ENCODE results near the gene SFMBT1.
"Not testable (repeated sequence)": the region's sequence is repeated elsewhere in the genome, so short reads cannot be mapped to it uniquely, and the experiment has no call there.

Gene SFMBT1

DNA sequence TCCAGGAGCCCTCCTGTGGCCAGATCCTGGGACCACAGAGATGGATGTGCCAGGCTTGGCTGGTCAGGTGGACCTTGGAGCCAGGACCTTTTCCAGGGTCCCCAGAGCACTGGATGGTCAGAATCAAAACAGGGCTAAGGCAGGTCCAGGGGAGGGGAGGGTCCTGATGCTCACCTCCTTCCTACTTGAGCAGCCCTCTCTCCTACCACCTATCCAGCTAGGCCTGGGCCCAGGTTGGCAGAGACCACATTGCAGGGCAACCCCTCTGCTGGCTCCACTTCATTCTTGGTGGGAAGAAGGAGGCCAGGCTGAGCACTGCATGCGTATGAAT, 28.5 kb upstream of the SFMBT1 start:
- in situ Hi-C loops (cut with HindIII; ENCODE audit: low sequenced_read_pairs): no loop called here

DNA sequence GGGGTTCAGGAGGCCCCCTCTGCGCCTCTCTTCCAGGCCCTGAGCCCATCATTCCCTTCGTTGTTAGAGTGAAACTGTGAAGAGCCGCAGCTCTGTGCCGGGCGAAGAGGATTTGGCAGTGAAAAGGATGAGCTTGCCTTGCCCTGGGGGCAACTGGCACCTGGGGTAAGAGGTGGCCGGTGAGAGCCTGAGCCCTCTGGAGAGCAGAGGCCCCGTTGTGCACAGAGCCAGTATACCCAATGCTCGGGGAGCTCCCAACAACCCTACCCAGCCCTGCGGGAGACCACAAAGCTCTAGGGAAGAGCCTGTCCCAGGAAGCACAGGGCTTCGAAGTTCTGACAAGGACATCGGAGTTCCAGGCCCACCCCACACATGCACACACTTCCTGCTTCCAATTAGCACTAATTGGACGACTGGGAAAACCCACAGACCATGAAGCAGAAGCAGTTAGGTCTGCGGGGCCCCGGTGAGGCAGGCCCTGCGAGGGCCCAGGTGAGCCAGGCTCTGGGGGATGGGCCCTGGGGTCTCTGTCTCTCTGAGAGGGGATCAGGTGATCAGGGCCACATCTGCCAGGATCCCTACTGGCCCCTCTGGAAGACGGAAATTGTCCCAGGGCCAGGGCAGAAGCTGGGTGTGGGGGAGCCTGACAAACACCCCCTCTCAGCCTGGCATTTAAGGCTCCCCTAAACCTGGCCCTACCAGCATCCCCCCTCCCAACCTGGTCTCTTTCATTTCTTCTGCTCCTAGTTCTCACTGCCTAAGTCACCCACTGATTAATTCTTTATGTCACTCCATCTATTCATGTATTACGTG, 27.9 kb upstream of the SFMBT1 start:
- in situ Hi-C loops (cut with HindIII; ENCODE audit: low sequenced_read_pairs): no loop called here

DNA sequence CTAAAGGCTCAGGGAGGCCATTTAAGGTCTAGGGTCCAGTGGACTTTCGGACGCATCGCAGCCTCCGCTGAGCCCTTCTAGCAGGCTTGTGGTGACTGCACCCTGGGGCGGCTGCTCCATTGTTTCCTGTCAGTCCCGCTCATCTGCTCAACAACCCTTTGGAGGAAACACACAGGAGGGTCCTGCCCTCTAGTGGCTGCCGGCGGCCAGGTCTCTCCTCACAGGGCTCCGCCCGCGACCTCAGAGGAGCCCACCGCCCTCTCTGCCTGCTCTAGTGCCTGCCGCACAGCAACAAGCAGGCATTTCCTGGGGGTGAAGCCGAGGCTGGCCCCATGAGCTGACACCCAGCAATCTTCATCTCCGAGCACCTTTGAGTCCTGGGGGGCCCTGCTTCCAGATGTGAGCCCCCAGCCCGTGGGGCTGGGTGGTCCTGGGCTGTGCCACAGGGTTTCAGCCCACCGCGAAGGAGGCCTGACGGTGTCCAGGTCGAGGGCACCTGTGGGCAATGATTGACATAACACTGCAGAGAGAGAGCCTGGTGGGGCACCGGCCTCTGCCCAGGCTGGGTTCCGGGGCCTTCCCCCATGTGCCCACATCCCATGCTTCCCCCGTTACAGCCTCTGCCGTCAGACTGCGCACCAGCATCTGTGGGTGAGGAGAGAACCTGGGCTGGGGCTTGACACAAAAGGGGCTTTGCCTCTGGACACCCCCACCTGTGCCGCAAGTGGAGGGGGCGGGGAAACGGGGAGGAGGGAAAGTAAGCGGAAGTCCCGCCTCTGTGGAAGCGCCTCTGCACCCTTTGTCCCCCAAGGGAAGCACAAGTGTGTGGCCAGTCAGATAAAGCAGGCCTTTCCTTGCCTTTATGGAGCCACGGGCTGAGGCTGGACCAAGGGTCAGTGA, 27.0 kb upstream of the SFMBT1 start:
- in situ Hi-C loops (cut with HindIII; ENCODE audit: low sequenced_read_pairs): no loop called here

DNA sequence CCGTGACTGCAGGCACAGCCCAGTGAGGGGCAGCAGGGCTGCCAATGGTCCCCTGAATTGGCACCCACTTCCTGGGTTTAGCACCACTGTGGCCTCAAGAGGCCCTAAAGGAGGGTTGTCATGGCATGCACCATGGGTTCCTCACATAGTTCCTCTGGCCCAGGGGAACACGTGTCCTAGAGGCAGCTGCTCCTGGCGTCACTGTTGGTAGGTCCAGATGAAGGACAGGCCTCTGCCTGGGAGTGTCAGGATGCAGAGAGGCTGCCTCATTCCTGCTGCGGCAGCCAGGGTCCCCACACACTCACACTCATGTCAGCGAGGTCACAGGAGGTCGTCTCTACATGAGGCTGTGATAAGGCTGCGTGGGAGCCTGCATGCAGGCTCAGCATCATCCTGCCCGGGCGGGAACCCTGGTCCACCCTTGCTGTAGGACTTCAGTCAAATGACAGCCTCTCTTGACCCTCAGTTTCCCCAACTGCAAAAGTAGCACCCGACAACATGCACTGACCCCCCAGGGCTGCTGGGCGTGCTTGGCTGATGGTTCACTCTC, 26.1 kb upstream of the SFMBT1 start:
- in situ Hi-C loops (cut with HindIII; ENCODE audit: low sequenced_read_pairs): no loop called here

DNA sequence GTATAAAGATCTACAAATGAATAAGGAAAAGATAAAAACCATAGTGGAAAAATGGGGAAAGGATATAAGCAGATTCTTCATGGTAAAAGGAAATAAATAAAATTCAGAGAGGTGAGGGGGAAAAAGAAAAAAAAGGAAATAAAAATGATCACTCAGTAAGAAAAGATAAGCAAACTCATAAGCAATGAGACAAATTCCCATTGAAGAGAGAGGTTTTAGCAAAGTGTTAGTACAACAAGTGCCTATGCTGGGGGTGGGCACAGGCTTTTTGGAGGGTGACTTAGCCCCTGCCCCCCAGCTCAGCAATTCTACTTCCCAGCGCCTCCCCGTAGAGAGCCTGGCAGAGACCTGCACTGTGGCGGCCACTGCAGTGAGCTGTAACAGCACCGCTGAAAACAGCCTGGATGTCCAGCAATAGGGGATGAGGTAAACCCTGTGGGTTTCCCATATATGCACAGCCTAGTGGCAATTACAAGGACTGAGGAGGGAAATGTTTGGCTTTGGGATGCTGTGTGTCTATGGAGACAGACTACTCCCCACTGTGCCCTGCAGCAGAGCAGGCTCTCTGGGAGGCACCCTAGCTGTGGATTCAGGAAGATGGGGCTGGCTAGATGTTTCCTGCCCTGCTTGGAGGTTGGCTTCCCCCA, 23.7 kb upstream of the SFMBT1 start:
- in situ Hi-C loops (cut with HindIII; ENCODE audit: low sequenced_read_pairs): no loop called here

DNA sequence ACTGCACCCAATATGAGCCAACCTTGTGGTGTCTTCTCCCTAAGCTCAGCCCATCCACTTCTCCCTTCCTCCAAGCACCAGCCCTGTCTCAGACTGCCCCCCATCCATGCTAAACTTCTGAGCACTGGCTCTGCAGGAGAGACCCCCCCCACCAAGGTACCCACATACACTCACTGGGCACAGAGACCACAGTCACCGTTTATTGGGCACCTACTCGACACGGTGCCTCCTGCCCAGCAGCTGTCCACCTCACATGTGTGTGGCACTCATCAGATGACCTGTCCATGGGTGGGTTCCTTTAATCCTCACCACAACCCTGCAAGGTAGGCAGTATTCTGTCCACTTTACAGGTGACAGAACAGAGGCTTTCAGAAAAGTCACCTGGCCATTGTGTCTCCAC, 22.3 kb upstream of the SFMBT1 start:
- in situ Hi-C loops (cut with HindIII; ENCODE audit: low sequenced_read_pairs): no loop called here

DNA sequence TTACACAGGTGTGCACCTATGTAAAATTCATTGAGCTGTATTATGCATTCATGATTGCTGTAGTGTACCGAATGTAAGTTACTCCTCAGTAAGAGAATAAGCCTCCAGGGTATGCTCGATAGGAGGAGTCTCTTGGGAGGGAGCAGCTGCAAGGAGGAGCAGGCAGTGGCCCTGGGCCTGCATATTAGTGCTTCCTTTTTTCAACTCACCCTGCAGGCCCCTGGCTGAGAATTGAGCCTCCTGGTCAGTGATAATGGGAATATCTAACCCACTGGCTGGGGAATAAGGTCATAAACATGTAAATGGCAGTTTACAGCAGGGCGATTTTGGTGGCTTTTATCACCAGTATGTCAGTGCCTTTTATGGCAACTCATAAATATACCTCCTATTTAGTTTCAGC, 21.7 kb upstream of the SFMBT1 start:
- in situ Hi-C loops (cut with HindIII; ENCODE audit: low sequenced_read_pairs): no loop called here

DNA sequence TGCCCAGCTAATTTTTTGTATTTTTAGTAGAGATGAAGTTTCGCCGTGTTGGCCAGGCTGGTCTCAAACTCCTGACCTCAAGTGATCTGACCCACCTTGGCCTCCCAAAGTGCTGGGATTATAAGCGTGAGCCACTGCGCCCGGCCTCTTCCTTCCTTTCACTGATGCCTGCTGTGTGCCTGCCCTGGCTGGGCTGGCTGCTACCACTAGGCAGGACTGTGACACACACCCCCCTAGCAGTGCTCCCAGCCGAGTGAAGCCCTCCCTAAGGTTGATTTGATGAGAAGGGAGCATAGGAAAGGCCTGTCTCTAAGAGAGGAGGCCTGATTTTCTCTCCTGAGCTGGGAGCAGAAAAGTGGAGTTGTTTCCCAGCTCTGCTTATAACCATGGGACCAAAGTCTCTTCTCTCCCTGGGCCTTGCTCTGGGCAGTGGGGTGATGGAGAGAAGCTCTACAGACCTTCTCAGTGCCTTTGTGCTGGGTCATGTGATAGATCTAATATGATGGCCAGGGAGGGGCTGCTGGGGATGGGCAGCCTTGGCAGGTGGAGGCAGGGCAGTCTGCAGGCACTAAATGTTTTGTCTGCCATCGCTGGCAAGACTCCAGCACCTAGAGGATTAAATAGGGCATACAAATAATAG, 20.1 kb upstream of the SFMBT1 start:
- in situ Hi-C loops (cut with HindIII; ENCODE audit: low sequenced_read_pairs): no loop called here

DNA sequence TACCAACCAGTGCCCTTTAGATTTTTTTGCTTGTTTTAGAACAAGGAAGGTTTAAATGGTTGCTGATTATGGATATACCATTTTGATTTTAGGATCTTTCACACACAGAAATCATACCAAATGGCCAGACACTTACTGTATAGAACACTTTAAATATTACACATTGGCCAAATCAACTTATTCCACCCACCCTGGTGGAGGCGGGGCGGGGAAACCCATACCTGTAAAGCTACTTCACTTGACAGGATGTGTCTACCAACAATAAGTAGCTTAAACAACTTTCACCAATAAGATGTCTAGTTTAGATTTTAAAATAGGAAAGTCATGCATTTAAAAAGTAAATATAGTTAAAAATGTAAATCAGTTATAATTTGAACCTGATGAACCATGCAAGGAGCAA, 17.0 kb upstream of the SFMBT1 start:
- in situ Hi-C loops (cut with HindIII; ENCODE audit: low sequenced_read_pairs): no loop called here

DNA sequence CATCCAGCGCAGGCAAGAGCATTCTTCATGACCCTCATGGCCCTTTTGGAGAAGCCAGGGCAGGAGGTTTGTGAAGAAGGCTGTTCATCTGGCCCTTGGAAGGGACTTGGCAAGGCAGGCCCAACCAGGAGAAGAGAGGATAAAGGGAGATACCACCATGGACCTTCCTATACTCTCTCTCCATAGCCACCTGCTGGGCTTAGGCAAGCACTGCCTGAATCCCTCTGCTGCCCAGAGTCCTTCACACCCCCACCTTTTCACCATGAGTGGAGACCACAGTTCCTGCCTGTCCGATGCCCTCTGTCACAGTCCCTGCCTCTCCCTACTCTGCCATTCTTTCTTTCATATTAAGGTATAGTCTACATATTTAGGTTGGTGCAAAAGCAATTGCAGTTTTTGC, 10.6 kb upstream of the SFMBT1 start:
- in situ Hi-C loops (cut with HindIII; ENCODE audit: low sequenced_read_pairs): no loop called here

DNA sequence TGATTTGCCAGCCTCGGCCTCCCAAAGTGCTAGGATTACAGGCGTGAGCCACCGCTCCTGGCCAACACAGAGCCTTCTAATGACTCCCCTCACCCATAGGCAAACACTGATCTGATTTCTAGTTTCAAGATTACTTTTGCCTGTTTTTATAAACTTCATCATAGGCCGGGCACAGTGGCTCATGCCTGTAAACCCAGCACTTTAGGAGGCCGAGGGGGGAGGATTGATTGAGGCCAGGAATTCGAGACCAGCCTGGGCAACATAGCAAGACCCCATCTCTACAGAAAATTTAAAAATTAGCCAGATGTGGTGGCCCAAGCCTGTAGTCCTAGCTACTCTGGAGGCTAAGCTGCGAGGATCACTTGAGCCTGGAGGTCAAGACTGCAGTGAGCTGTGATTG, 8.4 kb upstream of the SFMBT1 start:
- in situ Hi-C loops (cut with HindIII; ENCODE audit: low sequenced_read_pairs): not testable (repeated sequence)

DNA sequence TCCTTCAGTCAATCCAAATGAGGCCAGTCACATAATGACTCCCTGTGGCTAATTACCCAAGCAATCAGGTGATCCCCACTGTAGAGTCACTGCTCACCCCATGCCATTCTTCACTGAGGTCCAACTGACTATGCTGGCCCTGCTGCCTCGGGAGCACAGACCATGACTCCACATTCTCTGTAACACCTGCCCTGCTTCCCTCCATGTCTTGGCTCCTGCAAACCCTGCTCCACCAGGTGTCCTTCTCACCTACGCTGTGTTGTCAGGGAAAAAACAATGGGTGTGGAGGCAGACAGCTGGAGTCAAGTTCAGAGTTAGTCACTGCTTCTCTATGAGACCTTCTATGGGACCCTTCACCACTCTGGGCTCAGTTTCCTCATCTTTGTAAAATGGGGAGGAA, 6.1 kb upstream of the SFMBT1 start:
- in situ Hi-C loops (cut with HindIII; ENCODE audit: low sequenced_read_pairs): no loop called here

DNA sequence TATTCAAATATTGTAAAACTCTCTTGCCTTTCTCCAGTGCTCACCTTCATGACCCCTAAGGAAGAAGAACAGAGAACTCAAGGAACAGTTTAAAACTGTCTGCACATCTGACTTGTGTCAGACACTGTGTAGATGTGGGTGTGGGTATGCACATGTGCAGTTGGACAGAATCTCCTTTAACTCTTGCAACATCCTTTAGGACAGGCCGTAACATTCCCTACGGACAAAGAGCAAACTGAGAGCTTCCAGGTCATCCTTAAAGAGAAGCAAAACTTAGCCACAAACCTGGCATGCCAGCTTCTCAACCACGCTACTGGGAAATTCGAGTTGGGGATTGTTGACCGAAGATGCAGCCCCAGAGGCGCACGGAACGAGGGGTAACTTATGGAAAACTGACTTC, 4.1 kb upstream of the SFMBT1 start:
- in situ Hi-C loops (cut with HindIII; ENCODE audit: low sequenced_read_pairs): no loop called here

DNA sequence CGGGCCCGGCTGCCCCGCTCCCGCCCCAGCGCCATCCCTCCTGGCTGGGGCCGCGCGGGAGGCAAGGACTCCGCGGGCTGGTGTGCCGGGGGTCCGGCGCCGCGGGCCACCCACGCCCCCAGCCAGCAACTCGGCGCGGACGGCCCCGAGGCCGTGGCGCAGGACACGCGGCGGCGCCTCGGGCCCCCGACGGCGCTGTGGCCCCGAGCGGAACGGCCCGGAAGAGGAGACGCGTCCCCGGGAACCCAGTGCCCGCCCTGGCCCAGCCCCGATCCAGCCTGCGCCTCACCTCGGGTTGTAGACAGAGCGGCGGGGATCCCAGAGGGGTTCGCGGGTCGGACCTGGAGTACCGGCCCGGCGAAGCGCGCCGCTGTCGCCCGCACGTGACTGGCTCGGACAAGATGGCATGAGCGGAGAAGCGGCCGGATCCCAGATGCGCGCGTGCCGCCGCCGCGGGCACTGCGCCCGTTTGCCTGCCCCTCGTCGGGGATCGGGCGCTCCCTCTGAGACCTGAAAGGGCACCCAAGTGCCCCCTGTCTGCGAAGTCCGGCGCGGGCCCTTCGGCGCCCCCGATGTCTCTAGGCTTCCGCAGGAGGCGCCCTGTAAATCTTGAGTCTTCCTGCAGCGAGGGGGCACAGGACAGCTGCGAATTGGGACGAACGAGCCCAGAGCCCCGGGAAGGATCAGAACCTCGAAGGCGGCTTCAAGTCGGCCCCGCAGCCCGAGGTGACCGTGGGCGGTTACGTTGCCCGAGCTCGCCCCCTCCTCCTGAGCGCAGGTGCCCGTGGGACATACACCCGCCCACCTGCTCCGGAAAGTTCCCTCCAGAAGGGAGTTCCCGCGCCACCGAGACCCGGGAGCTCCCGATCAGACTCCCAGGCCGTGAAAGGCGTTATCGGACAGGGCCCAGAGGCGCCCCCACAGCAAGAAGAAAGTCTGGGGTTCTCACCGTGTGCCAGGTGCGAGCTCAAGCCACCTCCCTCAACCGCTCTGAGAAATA, 598 bp upstream of the SFMBT1 start:
- in situ Hi-C loops (cut with HindIII; ENCODE audit: low sequenced_read_pairs): no loop called here

DNA sequence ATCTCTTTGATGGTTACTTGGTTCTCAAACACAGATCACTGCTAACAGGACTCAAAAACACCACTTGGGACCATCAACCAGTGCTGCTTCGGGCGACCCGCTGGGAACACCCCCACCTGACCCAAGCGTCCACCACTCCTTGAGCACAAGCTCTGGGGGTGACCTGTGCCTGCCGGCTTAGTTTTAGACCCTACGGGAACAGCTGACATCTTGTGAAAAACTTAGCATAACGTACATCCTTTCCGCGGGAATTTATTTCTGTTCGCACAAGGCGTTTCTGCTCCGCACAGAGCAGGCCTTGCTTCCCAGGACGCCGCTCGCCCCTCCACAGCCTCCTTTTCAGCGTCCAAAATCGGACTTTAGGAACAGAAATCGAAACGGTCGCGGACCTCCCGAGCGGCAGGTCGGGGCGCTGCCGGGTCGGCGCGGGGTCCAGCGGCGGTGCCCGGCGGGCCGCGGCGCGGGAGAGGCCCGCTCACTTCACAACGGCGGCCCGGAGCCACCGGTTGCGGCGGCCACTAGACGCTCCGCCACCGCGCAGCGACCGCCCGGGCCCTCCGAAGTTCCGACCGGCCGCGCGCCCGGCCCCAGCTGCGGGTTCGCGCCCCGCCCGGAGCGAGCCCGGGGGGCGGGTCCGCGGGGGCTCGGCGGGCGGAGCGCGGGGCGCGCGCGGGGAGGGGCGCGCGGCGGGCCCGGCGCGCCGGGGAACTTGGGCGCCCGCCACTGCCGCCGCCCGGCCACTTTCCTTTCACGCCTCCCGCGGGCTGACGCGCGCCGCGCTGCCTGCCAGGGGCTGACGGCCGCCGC, 959 bp downstream of the SFMBT1 start:
- in situ Hi-C loops (cut with HindIII; ENCODE audit: low sequenced_read_pairs): no loop called here

DNA sequence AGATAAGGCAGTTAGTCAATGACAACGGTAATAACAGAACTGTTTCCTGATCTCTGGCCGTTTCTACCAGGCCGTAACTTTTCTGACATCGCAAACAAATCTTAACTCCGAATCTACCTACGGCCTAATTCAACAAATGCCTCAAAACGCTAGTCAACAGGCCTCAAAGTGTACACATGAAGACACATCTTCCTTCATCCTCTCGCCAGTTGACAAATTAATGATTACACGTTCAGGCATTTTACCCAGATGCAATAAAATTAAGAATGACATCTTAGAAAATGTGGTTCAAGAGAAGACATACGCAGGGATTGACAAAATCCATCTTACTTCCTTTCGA, 1.5 kb downstream of the SFMBT1 start:
- in situ Hi-C loops (cut with HindIII; ENCODE audit: low sequenced_read_pairs): no loop called here

DNA sequence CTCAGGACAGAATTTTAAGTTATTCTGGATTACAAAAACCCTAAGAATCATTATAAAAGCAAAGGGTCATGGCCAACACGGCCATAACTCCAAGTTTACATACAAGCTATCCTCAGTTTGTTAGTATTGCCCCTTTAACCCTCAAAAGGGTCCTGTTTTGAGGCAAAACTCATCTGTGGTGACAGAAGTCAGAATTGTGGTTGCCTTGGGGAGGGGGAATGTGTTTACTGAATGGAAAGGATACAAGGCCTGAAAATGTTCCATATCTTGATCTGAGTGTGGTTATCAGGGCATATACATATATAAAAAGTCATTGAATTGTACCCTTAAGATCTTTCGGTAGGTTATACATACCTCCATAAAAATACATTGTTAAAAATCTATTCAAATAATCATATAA, 2.1 kb downstream of the SFMBT1 start:
- in situ Hi-C loops (cut with HindIII; ENCODE audit: low sequenced_read_pairs): no loop called here

DNA sequence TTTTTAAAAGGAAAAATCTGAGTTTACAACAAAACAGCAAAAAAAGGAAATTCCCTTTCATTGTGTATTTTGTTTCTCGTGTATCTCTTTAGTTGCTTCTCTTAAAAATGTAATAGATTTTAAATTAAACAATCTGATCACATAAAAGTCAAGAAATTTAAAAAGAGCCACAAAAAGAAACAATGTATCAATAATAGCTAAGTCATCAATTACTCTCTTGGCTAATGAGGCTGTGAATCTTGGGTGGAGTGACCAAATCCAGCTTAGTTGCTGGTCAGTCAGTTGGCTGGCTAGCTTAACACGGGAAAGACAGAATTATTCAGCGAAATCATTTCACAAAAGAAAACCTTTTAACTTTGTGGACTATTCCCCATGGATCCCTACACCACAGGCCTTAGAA, 3.2 kb downstream of the SFMBT1 start:
- in situ Hi-C loops (cut with HindIII; ENCODE audit: low sequenced_read_pairs): no loop called here

DNA sequence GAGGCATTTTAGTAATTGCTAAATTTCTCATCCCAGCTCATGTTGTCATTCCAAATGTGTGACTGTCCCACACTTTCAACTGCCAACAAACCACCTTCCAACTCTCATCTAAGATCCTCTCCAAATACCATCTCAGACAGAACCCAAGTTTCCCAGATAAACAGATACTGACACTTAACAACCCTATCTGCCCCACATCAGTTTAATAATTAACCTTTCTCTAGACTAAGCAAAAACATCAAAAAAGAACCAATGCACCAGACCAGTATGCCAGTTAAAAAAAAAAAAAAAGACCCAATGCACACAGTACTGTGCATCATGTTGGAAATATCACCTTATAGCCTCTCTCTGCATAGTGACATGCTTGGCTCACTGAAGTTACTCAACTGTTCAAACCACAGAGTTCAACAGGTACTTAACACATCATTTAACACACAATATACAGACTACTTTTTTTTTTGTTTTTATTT, 5.5 kb downstream of the SFMBT1 start:
- in situ Hi-C loops (cut with HindIII; ENCODE audit: low sequenced_read_pairs): no loop called here
